HepG2 (cell line): ENCODE results near the gene SLC22A23. TPM values are rescaled to one million over a fixed set of nuclear protein-coding genes. Genes with fewer than 3 reads are reported as not detected.

Experiments used
- ATAC-seq: fragments of 200-7000 bp; cut with Tn5 transposase; 3 replicates; pipeline ENCODE4 v1.9.1; 2020; ENCODE audit warnings: mild to moderate bottlenecking, moderate library complexity
- BruUV-seq: library from RNA; stranded (reverse); fragments of 400-500 nt; replicated peaks from 2 replicates; lab custom pipeline; 2021; lab: Mats Ljungman, UMichigan
- CTCF ChIA-PET: fragments of 300-600 bp; formaldehyde crosslinking; extraction: SDS; loops from one replicate; lab custom pipeline; 2021; ENCODE audit warnings: low total read pairs, inconsistent platforms, low intra/inter-chr PET ratio; lab: Yijun Ruan, JAX
- POLR2A ChIA-PET: fragments of 350-600 bp; sonication (Branson Sonifier 250); formaldehyde crosslinking; loops from one replicate; lab custom pipeline; 2020; ENCODE audit warnings: antibody characterized with exemption, inconsistent platforms; lab: Yijun Ruan, JAX
- DNase-seq: peaks from one replicate; pipeline ENCODE4 v3.0.0-alpha.2; 2015; ENCODE audit warnings: low spot score
- FAIRE-seq: peaks from 3 replicates; lab custom pipeline; 2011; peaks lifted over from hg19 to GRCh38; lab: Jason Lieb, UNC
- H2AFZ ChIP-seq: one replicate; pipeline ENCODE4 v1.6.1; 2011; ENCODE audit warnings: low read length, inconsistent platforms
- H3K27ac ChIP-seq: fragments of 300-600 bp; 3 replicates; pipeline ENCODE4 v1.8.0; 2011; ENCODE audit warnings: mixed run types, mild to moderate bottlenecking, mixed read lengths, low read length, inconsistent platforms; ENCODE audit not compliant: insufficient read depth; ENCODE audit errors: extremely low read length
- H3K27me3 ChIP-seq, 2 experiments: fragments of 200-600 bp in 1 of 2; 2 replicates in 1 of 2; 3 replicates in 1 of 2; pipeline versions ENCODE4 v1.6.0 to v1.8.0; 2011; ENCODE audit warnings: low read length in 2 of 2, mild to moderate bottlenecking in 2 of 2, moderate library complexity in 2 of 2, inconsistent platforms in 1 of 2; ENCODE audit not compliant: insufficient read depth in 2 of 2, control insufficient read depth in 1 of 2
- H3K36me3 ChIP-seq, 2 experiments: fragments of 200-600 bp in 1 of 2; replicated peaks in 1 of 2; 2 replicates in 1 of 2; 3 replicates in 1 of 2; pipeline versions ENCODE4 v1.5.1 to v1.8.0; 2011; ENCODE audit warnings: low read length in 2 of 2, inconsistent platforms in 1 of 2; ENCODE audit not compliant: insufficient read depth in 2 of 2, control insufficient read depth in 1 of 2
- H3K4me1 ChIP-seq: 2 replicates; pipeline ENCODE4 v1.5.1; 2012; ENCODE audit warnings: low read length, inconsistent platforms; ENCODE audit not compliant: insufficient read depth
- H3K4me2 ChIP-seq: 2 replicates; pipeline ENCODE4 v1.6.0; 2011; ENCODE audit warnings: low read depth, low read length, inconsistent platforms
- H3K4me3 ChIP-seq, 3 experiments: fragments of 200-600 bp in 1 of 3; sonication (generic), shearing (Covaris generic) in 1 of 3; replicated peaks in 1 of 3; 2 replicates each; pipeline ENCODE4 v1.5.1; 2011 to 2016; ENCODE audit warnings: low read length in 3 of 3, inconsistent platforms in 2 of 3, low read depth in 2 of 3, mild to moderate bottlenecking in 2 of 3, control low read depth in 1 of 3, mixed read lengths in 1 of 3; ENCODE audit not compliant: insufficient read depth in 1 of 3
- H3K79me2 ChIP-seq: one replicate; pipeline ENCODE4 v1.6.1; 2011; ENCODE audit warnings: low read length, inconsistent platforms; ENCODE audit not compliant: insufficient read depth
- H3K9ac ChIP-seq: 2 replicates; pipeline ENCODE4 v1.6.0; 2011; ENCODE audit warnings: mild to moderate bottlenecking, low read depth, low read length, inconsistent platforms; ENCODE audit not compliant: insufficient read depth
- H3K9me3 ChIP-seq: 2 replicates; pipeline ENCODE4 v1.5.1; 2012; ENCODE audit warnings: mild to moderate bottlenecking, low read length
- H4K20me1 ChIP-seq: 2 replicates; pipeline ENCODE4 v1.6.0; 2011; ENCODE audit warnings: inconsistent platforms, mild to moderate bottlenecking, low read length, moderate library complexity; ENCODE audit not compliant: insufficient read depth
- ASH2L ChIP-seq: fragments of 300-600, 200-600 bp; sonication (generic); IDR thresholded peaks from 2 replicates; pipeline ENCODE4 v1.7.0; 2017; ENCODE audit warnings: low read depth, mild to moderate bottlenecking, moderate library complexity, mixed read lengths, low read length; ENCODE audit not compliant: insufficient read length
- CENPX ChIP-seq: sonication (generic); formaldehyde crosslinking; IDR thresholded peaks from 2 replicates; pipeline ENCODE4 v1.9.0; 2021; ENCODE audit warnings: mild to moderate bottlenecking, missing genetic modification reagents, moderate library complexity
- FOSL2 ChIP-seq: sonication (generic); formaldehyde crosslinking; IDR thresholded peaks from 2 replicates; pipeline ENCODE4 v1.4.0; 2020; ENCODE audit warnings: missing genetic modification reagents
- FOXK1 ChIP-seq: sonication (generic); formaldehyde crosslinking; IDR thresholded peaks from 2 replicates; pipeline ENCODE4 v1.4.0; 2020; ENCODE audit warnings: low read depth, missing genetic modification reagents, borderline replicate concordance
- GATAD1 ChIP-seq: IDR thresholded peaks from 2 replicates; pipeline ENCODE4 v1.6.1; 2016; ENCODE audit warnings: missing genetic modification reagents, missing compliant biosample characterization
- IKZF4 ChIP-seq: sonication (generic); formaldehyde crosslinking; IDR thresholded peaks from 2 replicates; pipeline ENCODE4 v1.5.1; 2020; ENCODE audit warnings: borderline replicate concordance, mild to moderate bottlenecking, low read depth, missing genetic modification reagents; ENCODE audit errors: not compliant biosample characterization
- ISL2 ChIP-seq: sonication (generic); formaldehyde crosslinking; IDR thresholded peaks from 2 replicates; pipeline ENCODE4 v1.5.0; 2020; ENCODE audit warnings: missing genetic modification reagents
- NCOA2 ChIP-seq: sonication (generic); formaldehyde crosslinking; IDR thresholded peaks from 2 replicates; pipeline ENCODE4 v1.8.0; 2022; ENCODE audit warnings: inconsistent platforms
- POLR2A ChIP-seq, 2 experiments: IDR thresholded peaks; 2 replicates each; pipeline ENCODE4 v1.6.1; 2011; ENCODE audit warnings: low read depth in 2 of 2, low read length in 2 of 2, mild to moderate bottlenecking in 1 of 2, moderate library complexity in 1 of 2; ENCODE audit not compliant: insufficient read depth in 1 of 2
- SIX4 ChIP-seq: sonication (generic); formaldehyde crosslinking; IDR thresholded peaks from 2 replicates; pipeline ENCODE4 v1.4.0; 2020; ENCODE audit warnings: missing genetic modification reagents
- ZFP37 ChIP-seq: sonication (generic); formaldehyde crosslinking; IDR thresholded peaks from 2 replicates; pipeline ENCODE4 v1.4.0; 2020; ENCODE audit warnings: missing genetic modification reagents, borderline replicate concordance
- ZNF326 ChIP-seq: sonication (generic); formaldehyde crosslinking; IDR thresholded peaks from 2 replicates; pipeline ENCODE4 v1.4.0; 2020; ENCODE audit warnings: missing genetic modification reagents, borderline replicate concordance
- ZNF644 ChIP-seq: IDR thresholded peaks from 2 replicates; pipeline ENCODE4 v1.6.1; 2016; ENCODE audit warnings: low read depth
- WGBS: methylation state at CpG from one replicate; pipeline ENCODE4 v1.1.6; 2017; ENCODE audit warnings: low lambda C conversion rate; 5-methylcytosine and 5-hydroxymethylcytosine counted together
- in situ Hi-C: cut with HindIII; loops from 2 replicates; pipeline ENCODE4 v1.10.0; 2017; ENCODE audit warnings: low pct_unique_long_range_greater_than_20kb; ENCODE audit not compliant: extremely low pct_ligation_motif_present
- intact Hi-C: fragments of 100-400 bp; cut with micrococcal nuclease; formaldehyde crosslinking; loops from one replicate; pipeline ENCODE4 v1.10.0; 2022; ENCODE audit not compliant: unreplicated experiment
- polyA plus RNA-seq, 8 experiments: library from polyadenylated mRNA; depleted of rRNA in 3 of 8; stranded (reverse) in 7 of 8; unstranded in 1 of 8; fragments of >200 nt; fragmentation: Illumina TruSeq in 4 of 8; extraction: Trizol in 4 of 8; gene quantifications; 2 replicates each; pipeline versions ENCODE4 v1.2.1 to v1.2.3, GENCODE V29; 2011 to 2016; ENCODE audit warnings: low read depth in 4 of 8, missing spikeins in 1 of 8, mixed read lengths in 1 of 8; ENCODE audit not compliant: insufficient read depth in 1 of 8
- total RNA-seq, 5 experiments: library from RNA; depleted of rRNA; stranded (reverse); fragments of >200 nt; fragmentation: Illumina TruSeq; extraction: Trizol; gene quantifications; 2 replicates each; pipeline ENCODE4 v1.2.3, GENCODE V29; 2016; ENCODE audit warnings: low read depth in 1 of 5
- TF ChIP-seq, protein P1 (sequence below): sonication (generic); formaldehyde crosslinking; conservative IDR thresholded peaks from 2 replicates; pipeline ENCODE4 v1.8.0; 2022; ENCODE audit warnings: mild to moderate bottlenecking, moderate library complexity, missing genetic modification reagents
- TF ChIP-seq, protein P2 (sequence below): sonication (generic); formaldehyde crosslinking; IDR thresholded peaks from 2 replicates; pipeline ENCODE4 v1.8.0; 2022; ENCODE audit warnings: missing genetic modification reagents, mild to moderate bottlenecking, moderate library complexity, borderline replicate concordance
- TF ChIP-seq, protein P3 (sequence below): sonication (generic); formaldehyde crosslinking; IDR thresholded peaks from 2 replicates; pipeline ENCODE4 v1.4.0; 2020; ENCODE audit warnings: missing genetic modification reagents

The SLC22A23 gene
- total and polyA plus RNA-seq, 2 of the 13 experiments (the other 11 are each of a cell fraction or from before 2014, with no cell fraction given): 11.8 to 17.5 TPM

DNA sequence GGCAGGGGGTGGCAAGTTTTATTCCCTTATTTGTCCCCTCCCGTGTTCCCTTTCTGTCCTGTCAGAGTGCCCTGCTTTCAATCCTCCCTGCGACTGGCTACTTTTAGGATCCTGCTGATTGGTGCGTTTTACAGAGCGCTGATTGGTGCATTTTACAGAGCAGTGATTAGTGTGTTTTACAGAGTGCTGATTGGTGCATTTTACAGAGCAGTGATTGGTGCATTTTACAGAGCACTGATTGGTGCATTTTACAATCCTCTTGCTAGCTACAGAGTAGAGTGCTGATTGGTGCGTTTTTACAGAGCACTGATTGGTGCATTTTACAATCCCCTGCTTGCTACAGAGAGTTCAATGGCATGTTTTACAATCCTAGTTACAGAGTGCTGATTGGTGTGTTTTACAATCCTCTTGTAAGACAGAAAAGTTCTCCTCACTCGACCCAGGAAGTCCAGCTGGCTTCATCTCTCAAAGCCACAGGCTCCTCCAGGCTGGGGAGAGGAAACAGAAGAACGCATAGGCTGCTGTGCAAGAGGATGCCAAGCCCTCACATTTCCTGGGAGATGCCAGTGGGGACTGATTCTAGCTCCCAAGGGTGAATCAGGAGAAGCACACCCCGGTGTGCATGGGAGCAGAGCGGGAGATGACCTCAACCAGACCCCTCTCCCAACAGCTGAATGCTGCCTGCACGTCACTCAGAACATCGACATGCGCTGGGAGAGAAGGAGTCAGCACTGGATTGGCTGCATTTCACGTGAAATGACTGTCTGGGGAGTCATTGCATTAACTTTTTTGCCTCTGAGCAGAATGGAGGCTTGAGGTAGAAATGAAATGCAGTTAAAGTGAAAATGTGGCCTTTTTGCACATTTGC, 48.3 kb upstream of the SLC22A23 start (continued):
- no peak for TF ChIP-seq IKZF4 (CRISPR knock-in tag)

DNA sequence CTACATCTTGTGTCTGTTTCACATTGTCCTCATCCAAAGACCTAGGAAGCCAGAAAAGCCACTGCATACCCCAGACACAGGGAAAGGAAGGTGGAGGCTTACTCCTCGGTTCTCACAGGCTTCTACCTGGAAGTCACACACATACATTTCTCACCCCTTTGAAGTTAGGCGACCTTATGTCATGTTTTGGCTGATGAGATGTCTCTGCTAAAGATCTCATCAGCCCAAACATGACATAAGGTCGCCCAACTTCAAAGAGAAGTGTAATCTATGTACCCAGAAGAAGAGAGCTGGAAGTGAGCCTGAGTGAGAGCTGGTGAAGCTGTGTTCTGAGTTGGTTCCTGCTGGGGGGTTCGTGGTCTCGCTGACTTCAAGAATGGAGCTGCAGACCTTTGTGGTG, 47.5 kb upstream of the SLC22A23 start:
- in situ Hi-C loops: loop anchor here (5.0 kb wide), 1 partner anchor 92 kb away; no protein-coding TSS in a partner anchor
- H3K4me1 ChIP-seq: peaks cover 87% of the 10 kb centered on the region
- peak; percentile 63 for ATAC-seq
- no TSS peak for BruUV-seq
- no peaks in the 10 kb centered on the region for H4K20me1 ChIP-seq
- FAIRE-seq: peak; percentile 59
- ChIA-PET CTCF (no interaction called here), POLR2A (no interaction called here)
- no peaks in the 10 kb centered on the region for H3K79me2 ChIP-seq
- WGBS: 2% methylated on average over 5 of the region's 5 CpGs
- no peaks in the 10 kb centered on the region for H3K9me3 ChIP-seq
- intact Hi-C loops: loop anchor here (5.0 to 10.0 kb wide), 2 partner anchors 47 to 90 kb away; partner anchors contain the start of gene SLC22A23
- peak overlapping the region; percentile 17 for H3K27ac ChIP-seq
- H3K4me3 ChIP-seq: no peak overlapping the region
- no peaks in the 10 kb centered on the region for H3K36me3 ChIP-seq
- H3K9ac ChIP-seq: no peak overlapping the region
- H2AFZ ChIP-seq: no peak overlapping the region
- H3K27me3 ChIP-seq: no peaks in the 10 kb centered on the region
- DNase-seq: peak; percentile 93
- peak overlapping the region; percentile 43 for H3K4me2 ChIP-seq
- TF ChIP-seq ZNF326 (CRISPR knock-in tag) (no peak), GATAD1 (no peak), ASH2L (peak; percentile 40), ZFP37 (CRISPR knock-in tag) (no peak), CENPX (CRISPR knock-in tag) (no peak), POLR2A (IDR thresholded peaks at IDR 0.05; ENCODE audit: insufficient read depth in 1 of 2, low read depth in 2 of 2, low read length in 2 of 2) (no peak), SIX4 (CRISPR knock-in tag) (0 out of 2 replicates have a peak, but pooled peaks have one; percentile 50), FOXK1 (CRISPR knock-in tag) (peak; percentile 69; the same call in 1 of the 2 replicates), NCOA2 (CRISPR knock-in tag) (peak; percentile 73), ZNF644 (CRISPR knock-in tag) (peak; percentile 52; the same call in 1 of the 2 replicates), ISL2 (peak; percentile 67), FOSL2 (CRISPR knock-in tag) (peak; percentile 37)
- TF ChIP-seq, protein P1, sequence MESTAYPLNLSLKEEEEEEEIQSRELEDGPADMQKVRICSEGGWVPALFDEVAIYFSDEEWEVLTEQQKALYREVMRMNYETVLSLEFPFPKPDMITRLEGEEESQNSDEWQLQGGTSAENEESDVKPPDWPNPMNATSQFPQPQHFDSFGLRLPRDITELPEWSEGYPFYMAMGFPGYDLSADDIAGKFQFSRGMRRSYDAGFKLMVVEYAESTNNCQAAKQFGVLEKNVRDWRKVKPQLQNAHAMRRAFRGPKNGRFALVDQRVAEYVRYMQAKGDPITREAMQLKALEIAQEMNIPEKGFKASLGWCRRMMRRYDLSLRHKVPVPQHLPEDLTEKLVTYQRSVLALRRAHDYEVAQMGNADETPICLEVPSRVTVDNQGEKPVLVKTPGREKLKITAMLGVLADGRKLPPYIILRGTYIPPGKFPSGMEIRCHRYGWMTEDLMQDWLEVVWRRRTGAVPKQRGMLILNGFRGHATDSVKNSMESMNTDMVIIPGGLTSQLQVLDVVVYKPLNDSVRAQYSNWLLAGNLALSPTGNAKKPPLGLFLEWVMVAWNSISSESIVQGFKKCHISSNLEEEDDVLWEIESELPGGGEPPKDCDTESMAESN (CRISPR knock-in tag): 0 out of 2 replicates have a peak, but pooled peaks have one; percentile 6
- TF ChIP-seq, protein P2, sequence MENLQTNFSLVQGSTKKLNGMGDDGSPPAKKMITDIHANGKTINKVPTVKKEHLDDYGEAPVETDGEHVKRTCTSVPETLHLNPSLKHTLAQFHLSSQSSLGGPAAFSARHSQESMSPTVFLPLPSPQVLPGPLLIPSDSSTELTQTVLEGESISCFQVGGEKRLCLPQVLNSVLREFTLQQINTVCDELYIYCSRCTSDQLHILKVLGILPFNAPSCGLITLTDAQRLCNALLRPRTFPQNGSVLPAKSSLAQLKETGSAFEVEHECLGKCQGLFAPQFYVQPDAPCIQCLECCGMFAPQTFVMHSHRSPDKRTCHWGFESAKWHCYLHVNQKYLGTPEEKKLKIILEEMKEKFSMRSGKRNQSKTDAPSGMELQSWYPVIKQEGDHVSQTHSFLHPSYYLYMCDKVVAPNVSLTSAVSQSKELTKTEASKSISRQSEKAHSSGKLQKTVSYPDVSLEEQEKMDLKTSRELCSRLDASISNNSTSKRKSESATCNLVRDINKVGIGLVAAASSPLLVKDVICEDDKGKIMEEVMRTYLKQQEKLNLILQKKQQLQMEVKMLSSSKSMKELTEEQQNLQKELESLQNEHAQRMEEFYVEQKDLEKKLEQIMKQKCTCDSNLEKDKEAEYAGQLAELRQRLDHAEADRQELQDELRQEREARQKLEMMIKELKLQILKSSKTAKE (CRISPR knock-in tag): peak; percentile 53; the same call in 1 of the 2 replicates
- TF ChIP-seq, protein P3, sequence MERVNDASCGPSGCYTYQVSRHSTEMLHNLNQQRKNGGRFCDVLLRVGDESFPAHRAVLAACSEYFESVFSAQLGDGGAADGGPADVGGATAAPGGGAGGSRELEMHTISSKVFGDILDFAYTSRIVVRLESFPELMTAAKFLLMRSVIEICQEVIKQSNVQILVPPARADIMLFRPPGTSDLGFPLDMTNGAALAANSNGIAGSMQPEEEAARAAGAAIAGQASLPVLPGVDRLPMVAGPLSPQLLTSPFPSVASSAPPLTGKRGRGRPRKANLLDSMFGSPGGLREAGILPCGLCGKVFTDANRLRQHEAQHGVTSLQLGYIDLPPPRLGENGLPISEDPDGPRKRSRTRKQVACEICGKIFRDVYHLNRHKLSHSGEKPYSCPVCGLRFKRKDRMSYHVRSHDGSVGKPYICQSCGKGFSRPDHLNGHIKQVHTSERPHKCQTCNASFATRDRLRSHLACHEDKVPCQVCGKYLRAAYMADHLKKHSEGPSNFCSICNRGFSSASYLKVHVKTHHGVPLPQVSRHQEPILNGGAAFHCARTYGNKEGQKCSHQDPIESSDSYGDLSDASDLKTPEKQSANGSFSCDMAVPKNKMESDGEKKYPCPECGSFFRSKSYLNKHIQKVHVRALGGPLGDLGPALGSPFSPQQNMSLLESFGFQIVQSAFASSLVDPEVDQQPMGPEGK: peak; percentile 61
